ENCODE measurements around the gene SULT1C2.
"Not testable (repeated sequence)": the region's sequence is repeated elsewhere in the genome, so short reads cannot be mapped to it uniquely, and the experiment has no call there.

Gene SULT1C2

GRCh38 chr2:108288534-108289106 lies at the start of gene SULT1C2:
TSS of gene SULT1C2 (plus strand) at chr2:108288895. CDS start at chr2:108293668, 4,773 bp downstream.
- no peak for DNase-seq

DNA sequence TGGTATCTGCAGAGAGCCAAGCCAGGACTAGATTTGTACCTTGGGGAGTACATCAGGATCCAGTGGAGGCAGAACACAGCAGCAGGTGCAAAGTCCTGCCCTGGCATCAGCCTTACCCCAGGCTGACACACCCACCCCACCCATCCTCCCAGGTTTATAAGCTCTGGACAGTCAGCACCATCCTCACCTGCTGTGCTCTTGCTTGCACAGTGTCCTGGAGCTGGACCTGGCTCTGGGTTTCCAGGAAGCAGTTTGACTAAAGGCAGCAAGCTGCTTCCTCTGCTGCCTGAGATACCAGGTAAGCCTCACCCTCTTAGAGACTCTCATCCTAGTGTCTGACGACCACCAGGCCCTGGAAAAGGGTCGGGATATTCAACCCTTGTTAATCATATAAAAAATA lies 48.9 kb upstream of the SULT1C2 start, which contains the start of gene SULT1C3:
SULT1C3 (plus strand) TSS at position 183 of the 400 bp plus-strand sequence. CDS start 7,227 bp downstream, outside the sequence.
- DNase-seq, result no peak

- no peak for DNase-seq
Observed at GRCh38 chr2:108240966-108241365, 47.7 kb upstream of the SULT1C2 start.

DNA sequence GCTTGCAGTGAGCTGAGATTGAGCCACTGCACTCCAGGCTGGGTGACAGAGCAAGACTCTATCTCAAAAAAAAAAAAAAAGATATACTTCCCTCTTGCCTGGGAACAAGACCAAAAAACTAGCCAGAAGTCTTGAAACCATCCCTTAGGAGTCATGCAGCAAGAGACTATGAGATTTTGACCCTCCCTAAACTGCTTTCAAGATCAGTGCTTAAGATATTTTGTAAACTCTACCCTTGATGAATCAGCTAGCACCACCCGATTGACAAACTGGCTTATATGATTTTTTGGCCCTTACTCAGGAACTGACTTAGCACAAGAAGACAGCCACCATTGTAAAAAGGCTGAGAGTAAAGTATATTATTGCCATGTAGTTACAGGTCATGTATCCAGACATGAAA lies 45.1 kb upstream of the SULT1C2 start:
- no peak for DNase-seq

GRCh38 chr2:108244667-108245414 lies 43.9 kb upstream of the SULT1C2 start:
- no peak for DNase-seq

- DNase-seq, result no peak
Observed at GRCh38 chr2:108253106-108253505, 35.6 kb upstream of the SULT1C2 start.

- no peak for DNase-seq
Observed at GRCh38 chr2:108257757-108258331, 30.9 kb upstream of the SULT1C2 start.

- DNase-seq, result no peak
Observed at GRCh38 chr2:108260773-108261172, 27.9 kb upstream of the SULT1C2 start.

GRCh38 chr2:108262036-108262435 lies 26.7 kb upstream of the SULT1C2 start:
- no peak for DNase-seq

DNA sequence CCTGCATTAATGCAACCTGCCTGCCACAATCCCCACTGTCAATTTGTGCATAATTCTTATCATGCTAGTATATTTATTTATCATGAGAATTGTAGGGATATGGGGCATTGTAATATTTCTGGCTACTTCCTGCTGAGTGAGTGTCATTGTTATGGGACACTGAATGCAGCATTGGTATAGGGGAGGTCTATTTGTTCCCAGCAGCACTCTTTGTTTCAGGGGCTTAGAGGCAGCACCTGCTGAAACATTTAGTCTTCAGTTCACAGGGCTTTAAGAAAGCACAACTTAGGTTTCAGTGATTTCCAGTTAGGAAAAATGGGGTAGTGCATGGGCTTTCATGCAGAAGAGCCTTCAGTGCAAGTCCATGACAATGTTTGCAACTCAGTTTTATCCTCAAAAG lies 25.3 kb upstream of the SULT1C2 start:
- no peak for DNase-seq

DNA sequence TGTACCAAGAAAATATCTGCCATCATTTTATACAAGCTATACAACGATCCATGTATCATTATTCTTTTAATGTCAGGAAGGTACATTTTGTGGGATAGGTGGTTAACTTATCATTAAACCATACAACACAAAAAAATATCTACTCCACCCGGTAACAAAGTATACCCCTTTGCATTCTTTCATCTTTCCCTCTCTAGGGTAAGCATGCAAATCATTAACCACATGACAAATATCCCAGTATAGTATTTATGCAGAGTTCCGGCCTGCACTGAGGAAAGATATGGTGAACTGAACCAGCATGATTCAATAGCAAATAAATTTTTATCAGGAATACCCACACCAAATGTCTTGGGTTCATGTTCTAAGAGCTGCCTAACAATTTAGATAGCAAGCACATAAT lies 22.5 kb upstream of the SULT1C2 start:
- no peak for DNase-seq

DNA sequence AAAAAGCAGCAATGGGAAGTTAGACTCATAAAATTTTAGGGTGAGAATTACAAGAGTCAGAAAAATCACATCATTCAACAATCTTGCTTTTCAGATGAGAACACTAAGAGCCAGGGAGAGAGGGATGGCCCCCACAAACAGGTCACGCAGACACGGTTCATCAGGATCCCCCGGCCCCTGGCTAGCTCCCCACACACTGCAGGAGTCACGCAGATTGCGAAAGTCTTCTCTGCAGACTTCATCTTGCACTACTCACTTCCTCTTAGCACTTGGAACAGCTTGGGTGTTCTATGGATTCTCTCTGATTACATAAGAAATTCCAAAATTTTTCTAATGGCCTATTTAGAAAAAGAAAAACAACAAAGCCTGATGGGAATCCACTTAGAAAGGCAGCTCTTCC lies 21.6 kb upstream of the SULT1C2 start:
- DNase-seq, result no peak

- DNase-seq, result no peak
Observed at GRCh38 chr2:108268001-108268400, 20.7 kb upstream of the SULT1C2 start.

DNA sequence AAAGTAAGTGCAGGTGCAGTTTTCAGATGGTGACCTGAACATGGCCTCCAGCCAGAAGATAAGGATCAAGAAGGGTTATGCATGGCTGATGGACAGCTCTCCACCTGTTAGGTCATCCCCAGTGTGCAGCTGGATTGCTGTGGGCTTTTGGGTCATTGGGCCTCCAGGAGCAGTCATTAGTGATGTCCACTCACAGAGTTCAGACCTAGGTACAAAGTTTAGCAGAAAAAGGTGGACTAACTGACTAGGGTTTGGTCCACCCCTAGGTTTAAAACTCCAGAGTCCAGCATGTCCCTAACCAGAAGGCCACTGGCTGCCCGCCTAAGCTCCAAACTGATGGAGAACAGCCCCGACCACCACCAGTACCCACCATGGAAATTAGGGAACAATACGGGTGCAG lies 18.3 kb upstream of the SULT1C2 start:
- no peak for DNase-seq

GRCh38 chr2:108270768-108271506 lies 17.8 kb upstream of the SULT1C2 start:
- no peak for DNase-seq

- DNase-seq, result no peak
Observed at GRCh38 chr2:108271691-108272253, 16.9 kb upstream of the SULT1C2 start.

DNA sequence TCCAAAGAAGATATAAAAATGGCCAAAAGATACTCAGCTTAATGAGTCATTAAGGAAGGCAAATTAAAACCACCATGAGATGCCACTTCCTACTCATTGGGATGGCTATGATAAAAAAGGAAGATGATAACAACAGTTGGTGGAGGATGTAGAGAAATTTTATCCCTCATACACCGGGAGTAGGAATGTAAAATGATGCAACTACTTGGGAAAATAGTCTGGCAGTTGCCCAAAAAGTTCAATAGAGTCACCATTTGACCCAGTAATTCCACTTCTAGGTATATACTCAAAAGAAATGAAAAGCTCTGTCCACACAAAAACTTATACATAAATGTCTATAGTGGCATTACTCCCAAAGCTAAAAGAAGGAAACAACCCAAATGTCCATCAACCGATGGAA lies 10.1 kb upstream of the SULT1C2 start:
- DNase-seq, result no peak

DNA sequence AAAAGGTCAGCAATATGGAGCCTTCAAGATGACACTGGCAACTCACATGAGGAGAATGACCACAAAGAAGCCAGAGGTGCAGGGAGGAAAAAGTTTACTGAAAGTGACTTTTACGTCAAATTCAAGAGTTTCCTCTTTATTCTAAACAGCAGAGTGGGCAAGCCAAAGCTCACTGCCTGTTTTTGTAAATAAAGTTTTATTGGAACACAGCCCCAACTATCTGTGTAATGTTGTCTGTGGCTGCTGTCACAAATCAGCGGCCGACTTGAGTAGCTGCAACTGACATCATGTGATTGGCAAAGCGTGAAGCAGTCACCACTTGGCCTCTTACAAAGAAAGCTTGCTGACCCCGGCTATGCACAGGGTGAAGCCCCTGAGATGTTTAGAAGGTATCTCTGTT lies 9.2 kb upstream of the SULT1C2 start:
- no peak for DNase-seq

DNA sequence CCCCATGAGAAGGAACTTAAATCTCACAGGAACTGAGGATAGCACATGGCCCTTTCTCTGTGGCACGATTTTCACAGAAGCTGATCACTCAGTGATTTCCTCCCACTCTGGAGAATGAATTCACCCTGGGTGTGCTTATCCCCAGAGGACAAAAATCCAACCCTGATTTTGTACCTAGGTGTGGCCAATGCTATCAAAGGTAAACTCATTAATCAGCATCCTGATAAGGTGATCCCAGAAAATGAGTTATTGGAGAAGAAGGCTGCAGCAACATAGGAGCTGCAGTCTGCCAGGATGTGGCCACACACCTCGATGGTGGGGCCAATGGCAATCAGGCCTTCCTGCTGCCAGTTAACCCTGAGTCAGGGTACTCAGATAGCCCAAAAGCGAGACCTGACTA lies 8.2 kb upstream of the SULT1C2 start:
- DNase-seq, result no peak

GRCh38 chr2:108284566-108284965 lies 4.1 kb upstream of the SULT1C2 start:
- DNase-seq, result not testable (repeated sequence)

DNA sequence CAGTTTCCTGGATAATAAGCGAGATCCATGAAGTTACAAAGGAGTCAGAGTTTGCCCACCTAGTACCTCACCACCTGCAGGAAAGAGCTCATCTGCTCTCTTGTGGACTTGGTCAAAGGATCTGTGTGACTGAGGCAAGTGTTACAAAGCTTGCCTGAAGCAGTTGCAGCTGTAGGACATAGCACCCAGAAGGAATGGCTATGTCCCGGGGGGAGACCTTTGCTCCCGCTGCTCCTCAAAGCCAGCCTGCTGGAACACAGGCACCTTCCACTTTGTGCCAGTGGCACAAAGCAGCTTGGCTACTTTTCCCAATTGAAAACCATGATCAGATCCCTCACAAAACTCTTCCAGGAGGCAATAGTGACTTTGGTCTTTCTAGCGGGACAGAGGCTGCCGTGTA lies 3.1 kb upstream of the SULT1C2 start:
- no peak for DNase-seq

- no peak for DNase-seq
Observed at GRCh38 chr2:108287169-108287568, 1.5 kb upstream of the SULT1C2 start.

DNA sequence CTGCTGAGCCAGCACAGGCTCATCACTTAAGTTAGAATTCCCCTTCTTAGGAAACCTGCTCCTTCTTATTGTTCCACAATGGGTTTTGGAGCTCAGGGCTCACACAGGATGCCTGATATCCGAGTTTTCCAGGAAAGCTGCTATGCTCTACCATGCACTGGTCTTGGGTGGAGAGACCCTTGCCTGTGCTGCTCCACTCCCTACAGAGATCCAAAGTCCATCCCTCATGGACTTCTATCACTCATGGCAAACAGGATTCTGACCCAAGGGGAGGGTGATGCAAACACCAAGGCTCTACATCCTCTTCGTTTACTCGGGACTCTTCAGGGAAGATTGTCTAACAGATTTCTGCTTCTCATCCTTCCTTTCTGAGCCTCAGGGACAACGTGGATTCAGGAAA lies 5.2 kb downstream of the SULT1C2 start:
- DNase-seq, result no peak
